ENCODE data around the gene CTNNA2. TPM values are rescaled to one million over a fixed set of nuclear protein-coding genes. Genes with fewer than 3 reads are reported as not detected.

Gene CTNNA2
- total and polyA plus RNA-seq, 2 of the 8 experiments (the other 6 are each of a cell fraction or from before 2014, with no cell fraction given): 3.9 to 9.0 TPM

DNA sequence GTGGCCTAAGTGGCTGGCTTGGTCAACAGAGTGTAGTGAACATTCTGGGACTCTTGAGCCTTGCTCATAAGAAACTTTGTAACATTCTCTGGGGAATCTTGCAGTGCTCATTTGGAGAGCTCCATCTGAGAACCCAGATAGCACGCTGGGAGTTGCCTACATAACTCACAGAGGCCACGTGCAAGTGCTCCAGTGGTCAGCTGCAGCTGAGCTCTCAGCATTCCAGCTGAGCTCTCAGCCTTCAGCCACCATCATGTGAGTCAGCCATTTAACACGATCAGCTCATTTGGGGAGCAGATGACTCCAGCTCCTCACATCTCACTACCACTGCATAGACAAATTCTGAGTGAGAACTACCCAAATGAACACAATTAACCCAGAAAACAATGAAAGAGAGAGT lies 25.5 kb upstream of the CTNNA2 start:
- no peak overlapping the region for H3K9ac ChIP-seq (replicated peaks in 1 of 4; ENCODE audit: extremely low read depth in 1 of 4, low read depth in 3 of 4, low read length in 3 of 4)
- no peak overlapping the region for H3K14ac ChIP-seq (ENCODE audit: insufficient read length)
- no peak overlapping the region for H2BK5ac ChIP-seq (ENCODE audit: low read depth, low read length)
- no peaks in the 10 kb centered on the region for H3K79me1 ChIP-seq (ENCODE audit: low read depth, low read length)
- no peak overlapping the region for H3K27ac ChIP-seq (ENCODE audit: low read depth, low read length)
- H3K4ac ChIP-seq (replicated peaks; ENCODE audit: insufficient read length, low read depth, low read length): no peak overlapping the region
- no peak overlapping the region for H3K4me2 ChIP-seq (ENCODE audit: insufficient read depth in 1 of 2, low read depth in 2 of 2, low read length in 2 of 2)
- no peaks in the 10 kb centered on the region for H4K20me1 ChIP-seq (replicated peaks in 1 of 2; ENCODE audit: control insufficient read depth in 1 of 2, insufficient read depth in 2 of 2, low read length in 2 of 2)
- peak overlapping the region; percentile 18; the same call in 1 of the 2 replicates for H2AFZ ChIP-seq (ENCODE audit: low read length)
- no peak overlapping the region for H4K91ac ChIP-seq (replicated peaks; ENCODE audit: insufficient read length, low read length)
- ChIA-PET POLR2A (ENCODE audit: partially characterized antibody) (no interaction called here), CTCF (ENCODE audit: partially characterized antibody) (no interaction called here)
- H2BK120ac ChIP-seq (replicated peaks; ENCODE audit: low read depth, low read length): no peak overlapping the region
- no peak overlapping the region for H3K56ac ChIP-seq (replicated peaks; ENCODE audit: insufficient read length, low read depth, low read length)
- H2BK20ac ChIP-seq (ENCODE audit: low read length): no peak overlapping the region
- no peak overlapping the region for H4K5ac ChIP-seq (ENCODE audit: insufficient read length, low read depth, low read length)
- H2BK15ac ChIP-seq (ENCODE audit: low read length): no peak overlapping the region
- DNase-seq (ENCODE audit: low read depth in 1 of 2, low spot score in 2 of 2) (no peak), FAIRE-seq (no peak)
- H3K23ac ChIP-seq (ENCODE audit: insufficient read length): no peak overlapping the region
- H3K36me3 ChIP-seq (ENCODE audit: control insufficient read depth in 2 of 4, insufficient read depth in 4 of 4, low read length in 3 of 4): no peaks in the 10 kb centered on the region
- H3K79me2 ChIP-seq (ENCODE audit: control insufficient read depth in 1 of 2, insufficient read depth in 2 of 2, low read length in 2 of 2): no peaks in the 10 kb centered on the region
- H3K9me3 ChIP-seq (ENCODE audit: insufficient read depth in 2 of 2, low read depth in 1 of 2, low read length in 1 of 2): no peaks in the 10 kb centered on the region
- H3K18ac ChIP-seq (ENCODE audit: extremely low read depth, low read length): no peak overlapping the region
- H2BK12ac ChIP-seq (ENCODE audit: low read depth, low read length): no peak overlapping the region
- no peak overlapping the region for H4K8ac ChIP-seq (ENCODE audit: extremely low read depth, insufficient read depth, low read length)
- H3K27me3 ChIP-seq (replicated peaks in 1 of 4; ENCODE audit: control insufficient read depth in 3 of 4, extremely low read depth in 1 of 4, insufficient read depth in 3 of 4, low read length in 3 of 4): no peaks in the 10 kb centered on the region; a peak in 1 of 7 replicates
- no peaks in the 10 kb centered on the region for H3K4me1 ChIP-seq (replicated peaks in 1 of 4; ENCODE audit: control insufficient read depth in 3 of 4, insufficient read depth in 4 of 4, low read length in 3 of 4)
- 90% methylated on average over 3 of the region's 3 CpGs; no CpG with 5 or more reads in 1 of the 2 experiments for WGBS, 2 experiments (ENCODE audit: extremely low coverage in 1 of 2, insufficient coverage in 1 of 2, insufficient read length in 1 of 2, insufficient replicate concordance in 2 of 2, low coverage in 1 of 2, low lambda C conversion rate in 2 of 2, missing lambda C conversion rate in 1 of 2)
- no peak overlapping the region for H3K4me3 ChIP-seq (ENCODE audit: extremely low read depth in 1 of 4, insufficient read depth in 2 of 4, low read depth in 3 of 4, low read length in 4 of 4)
- no peak overlapping the region for H2AK5ac ChIP-seq (ENCODE audit: low read depth, low read length)
- no peaks in the 10 kb centered on the region for H3K23me2 ChIP-seq (ENCODE audit: low read depth, low read length)
- TF ChIP-seq CHD7 (IDR thresholded peaks at IDR 0.05; ENCODE audit: insufficient replicate concordance, low read length): no peak

Data from H1 (cell line).